ENCODE measurements around the gene NCOA6.

The NCOA6 gene

DNA sequence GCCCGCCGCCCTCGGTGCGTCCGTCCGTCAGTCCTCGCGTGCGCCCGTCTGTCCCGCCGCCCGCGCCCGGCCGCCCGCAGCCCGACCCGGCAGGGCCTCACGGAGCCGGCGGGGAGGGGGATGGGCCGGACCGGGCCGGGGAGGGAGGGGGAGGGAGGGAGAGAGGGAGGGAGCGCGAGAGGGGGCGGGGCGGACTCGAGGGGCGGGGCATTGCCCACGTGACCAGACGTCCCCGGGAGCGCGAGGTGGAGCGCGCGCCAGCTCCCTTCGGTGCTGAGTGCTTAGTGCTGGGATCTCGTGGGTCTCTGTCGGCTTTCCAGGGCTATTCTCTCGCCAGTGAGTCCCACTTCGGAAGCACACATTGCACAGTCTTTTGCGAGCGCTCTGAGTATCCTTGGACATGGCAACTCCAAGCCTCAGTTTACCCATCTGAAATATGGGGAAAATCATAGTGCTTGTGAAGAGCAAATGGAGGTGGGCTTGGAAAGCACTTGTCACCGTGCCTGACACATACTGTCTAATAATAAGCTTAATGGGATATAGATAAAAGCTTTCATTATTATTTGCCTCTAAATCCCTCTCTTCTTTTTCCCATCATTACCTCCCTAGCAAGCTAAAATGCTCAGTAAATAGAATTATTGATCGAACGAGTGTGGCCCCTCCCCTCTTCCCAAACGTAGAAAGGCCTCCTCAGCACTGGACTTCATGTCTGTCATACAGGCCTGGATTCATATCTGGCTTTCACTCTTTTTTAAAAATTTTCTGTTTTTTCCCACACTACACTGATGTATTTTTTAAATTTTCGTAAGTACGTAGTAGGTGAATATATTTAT lies at the start of gene NCOA6:
Gene NCOA6, minus strand, starts transcription at position 122 of the 833 bp plus-strand sequence. CDS start 43,296 bp downstream, outside the sequence.
- peak; percentile 93 for DNase-seq

GRCh38 chr20:34874094-34874654 lies 48.7 kb upstream of the NCOA6 start:
- peak; percentile 92 for DNase-seq

- no peak for DNase-seq
Observed at GRCh38 chr20:34873583-34874093, 48.2 kb upstream of the NCOA6 start.

DNA sequence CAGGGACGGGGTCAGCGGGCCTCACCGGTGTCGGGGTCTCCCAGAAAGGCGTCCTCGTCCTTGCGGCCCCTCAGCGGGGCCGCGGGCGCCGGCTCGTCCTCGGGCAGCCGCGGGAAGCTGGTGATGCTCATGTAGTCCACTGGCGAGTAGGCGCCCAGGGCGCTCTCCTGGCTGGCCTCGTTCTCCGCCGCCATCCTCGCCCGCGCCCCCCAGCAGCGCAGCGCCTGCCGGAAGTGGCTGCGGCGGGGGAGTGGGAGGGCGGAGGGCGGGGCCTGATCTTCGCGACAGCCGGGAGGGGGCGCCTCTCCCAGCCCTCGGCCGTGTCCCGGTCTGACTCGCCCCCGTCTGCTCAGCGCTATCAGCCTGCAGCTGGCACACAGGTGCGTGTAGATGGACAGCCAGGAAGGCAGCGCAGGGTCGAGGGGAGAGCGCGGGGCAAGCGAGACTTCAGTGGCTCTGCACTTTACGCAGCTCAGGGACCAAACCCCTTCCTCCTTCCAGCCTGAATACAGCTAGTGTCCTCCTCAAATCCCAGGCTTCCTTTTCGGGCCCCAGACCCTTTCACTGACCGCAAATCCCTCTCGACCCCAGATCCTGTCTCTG lies 47.3 kb upstream of the NCOA6 start, which contains the start of gene GGT7:
Gene GGT7, minus strand, starts transcription at position 235 of the 603 bp plus-strand sequence. Its CDS starts 41 bp downstream, at position 194.
- DNase-seq: peak; percentile 93

GRCh38 chr20:34871966-34872621 lies 46.6 kb upstream of the NCOA6 start:
- peak; percentile 65 for DNase-seq

GRCh38 chr20:34871320-34871926 lies 46.0 kb upstream of the NCOA6 start:
- DNase-seq: peak; percentile 54

- no peak for DNase-seq
Observed at GRCh38 chr20:34864216-34864615, 38.8 kb upstream of the NCOA6 start.

- DNase-seq: no peak
Observed at GRCh38 chr20:34863421-34863965, 38.0 kb upstream of the NCOA6 start.

- no peak for DNase-seq
Observed at GRCh38 chr20:34862724-34863123, 37.3 kb upstream of the NCOA6 start.

DNA sequence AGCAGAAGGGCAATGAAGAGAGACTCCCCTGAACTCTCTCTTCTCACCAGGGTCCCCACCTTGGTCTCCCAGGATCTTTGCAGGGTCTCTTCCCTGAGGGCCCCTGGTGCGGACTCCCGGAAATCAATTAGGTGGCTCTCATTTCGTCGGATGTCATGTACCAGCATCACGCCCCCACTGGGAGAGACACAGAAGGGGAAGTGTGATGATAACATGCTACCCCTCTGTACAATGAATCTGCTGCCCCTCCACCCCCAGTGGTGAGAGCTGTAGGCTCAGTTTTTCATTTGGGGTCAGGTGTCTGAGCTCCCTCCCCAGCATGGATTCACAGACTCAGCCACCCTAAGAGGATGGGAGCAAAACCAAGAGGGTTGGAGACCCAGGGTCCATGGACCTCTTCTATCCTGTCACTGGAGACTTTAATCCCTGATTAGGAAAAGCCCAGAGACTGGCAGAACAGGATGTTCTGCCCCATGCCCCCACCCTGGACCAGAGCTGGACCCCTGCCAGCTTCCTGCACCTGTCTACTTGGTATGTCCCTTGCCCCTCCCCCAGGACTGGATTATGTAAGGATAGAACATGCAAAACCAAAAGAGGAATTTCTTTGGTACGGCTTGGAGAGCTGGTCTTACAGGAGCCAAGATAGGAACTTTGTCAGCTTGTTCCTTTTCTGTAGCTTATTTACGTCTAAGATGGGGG lies 36.1 kb upstream of the NCOA6 start:
- peak; percentile 77 for DNase-seq

- no peak for DNase-seq
Observed at GRCh38 chr20:34859826-34860545, 34.5 kb upstream of the NCOA6 start.

DNA sequence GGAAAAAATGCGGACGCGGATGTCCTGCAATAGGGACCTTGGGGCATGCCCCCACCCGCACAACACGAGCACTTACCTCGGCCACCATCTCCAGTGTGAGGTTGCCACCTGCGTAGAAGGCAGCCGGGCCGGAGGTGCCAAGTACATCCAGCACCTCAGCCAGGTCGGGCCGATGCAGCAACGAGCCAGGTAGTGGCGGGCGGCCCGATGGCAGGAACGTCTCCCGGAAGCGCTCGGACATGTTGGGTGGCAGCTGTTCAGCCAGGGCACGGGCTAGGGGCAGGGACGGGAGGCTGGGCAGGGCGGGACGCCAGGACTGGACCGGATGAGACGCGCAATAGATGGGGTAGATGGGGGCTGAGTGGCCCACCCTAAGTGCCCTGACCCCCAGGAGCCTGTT lies 33.9 kb upstream of the NCOA6 start:
- DNase-seq: no peak

DNA sequence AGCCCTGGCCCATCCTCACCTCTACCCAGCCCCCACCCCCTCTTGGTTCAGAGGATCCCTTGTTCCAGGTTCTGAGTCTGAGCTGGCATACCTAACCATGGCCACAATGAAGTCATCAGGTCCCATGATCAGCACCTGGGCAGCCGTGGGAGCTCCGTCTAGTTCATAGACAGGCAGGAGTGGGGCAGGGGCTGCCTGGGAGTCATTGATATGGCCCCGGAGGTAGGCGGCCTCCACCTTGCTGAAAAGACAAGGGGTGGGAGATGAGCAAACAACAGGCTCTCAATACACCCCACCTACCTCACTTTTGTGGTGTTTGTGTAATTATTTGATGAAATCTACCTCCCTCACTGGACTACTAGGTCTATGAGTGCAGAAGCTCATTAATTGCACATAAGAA lies 26.8 kb upstream of the NCOA6 start:
- no peak for DNase-seq

DNA sequence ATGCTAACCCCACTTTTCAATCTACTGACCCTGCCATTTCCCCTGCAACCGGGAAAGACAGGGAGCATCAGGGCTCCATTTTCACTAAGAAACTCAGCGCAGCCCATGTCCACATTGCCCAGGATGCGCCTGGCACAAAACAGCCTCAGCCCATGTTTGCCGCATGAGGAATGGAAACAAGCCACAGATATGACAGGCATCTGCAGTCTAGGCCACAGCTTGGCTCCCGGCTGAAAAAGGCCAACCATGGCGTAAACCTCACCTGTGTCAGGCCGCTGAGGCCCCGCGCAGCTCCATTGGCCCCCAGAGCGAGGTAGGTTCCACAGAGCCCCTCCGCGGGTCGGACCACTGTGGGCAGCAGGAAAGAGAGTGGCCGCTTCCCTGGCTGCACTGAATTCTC lies 25.5 kb upstream of the NCOA6 start:
- DNase-seq: no peak

GRCh38 chr20:34849778-34850177 lies 24.3 kb upstream of the NCOA6 start:
- DNase-seq: no peak

- no peak for DNase-seq
Observed at GRCh38 chr20:34848597-34848996, 23.1 kb upstream of the NCOA6 start.

GRCh38 chr20:34843421-34843820 lies 18.0 kb upstream of the NCOA6 start:
- peak; percentile 10 for DNase-seq

DNA sequence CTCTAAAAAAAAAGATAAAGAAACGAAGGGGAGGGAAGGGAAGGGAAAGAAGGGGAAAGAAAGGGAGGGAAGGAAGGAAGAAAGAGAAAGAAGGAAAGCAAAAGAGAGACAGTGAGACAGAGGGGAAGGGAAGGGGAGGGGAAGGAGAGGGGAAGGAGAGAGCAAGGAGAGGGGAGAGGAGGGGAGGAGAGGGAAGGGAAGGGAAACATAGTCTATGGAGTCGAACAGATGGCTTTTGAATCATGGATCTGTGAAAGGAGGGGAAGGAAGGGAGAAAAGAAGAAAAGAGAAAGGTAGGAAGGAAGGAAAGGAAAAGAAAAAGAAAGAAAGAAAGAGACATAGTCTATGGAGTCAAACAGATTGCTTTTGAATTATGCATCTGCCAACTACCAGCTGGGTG lies 16.7 kb upstream of the NCOA6 start:
- DNase-seq: no peak

- DNase-seq: peak; percentile 64
Observed at GRCh38 chr20:34834459-34834893, 9.0 kb upstream of the NCOA6 start.

DNA sequence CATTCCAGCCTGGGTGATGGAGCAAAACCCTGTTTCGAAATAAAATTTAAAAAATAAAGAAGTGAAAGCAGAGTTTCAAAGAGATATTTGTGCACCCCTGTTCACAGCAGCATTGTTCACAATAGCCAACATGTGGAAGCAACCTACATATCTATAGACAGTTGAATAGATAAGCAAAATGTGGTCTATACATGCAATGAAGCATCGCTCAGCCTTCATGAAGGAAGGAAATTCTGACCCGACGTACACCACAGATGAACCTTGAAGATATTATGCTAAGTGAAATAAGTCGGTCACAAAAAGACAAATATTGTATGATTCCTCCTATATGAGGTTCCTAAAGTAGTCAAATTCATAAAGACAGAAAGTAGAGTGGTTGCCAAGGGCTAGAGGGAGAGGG lies 6.5 kb upstream of the NCOA6 start:
- DNase-seq: no peak

GRCh38 chr20:34829191-34829590 lies 3.7 kb upstream of the NCOA6 start:
- peak; percentile 14 for DNase-seq
